WTC11 (cell line): ENCODE results near the gene SKP1. TPM values are rescaled to one million over a fixed set of nuclear protein-coding genes. Genes with fewer than 3 reads are reported as not detected.
A peak's percentile ranks its signal among the peaks of the same experiment; 100 is the strongest.

Experiments used
- ATAC-seq: fragments of 200-7000 bp; cut with Tn5 transposase; 2 replicates; pipeline ENCODE4 v1.10.0; 2021; ENCODE audit warnings: mild to moderate bottlenecking, moderate library complexity
- CTCF ChIA-PET: fragments of 300-600 bp; sonication (Branson Sonifier 250); formaldehyde crosslinking; loops from one replicate; lab custom pipeline; 2021; ENCODE audit warnings: antibody characterized with exemption; lab: Charles Lee
- POLR2A ChIA-PET: fragments of 350-600 bp; sonication (Branson Sonifier 250); formaldehyde crosslinking; loops from one replicate; lab custom pipeline; 2021; ENCODE audit warnings: antibody characterized with exemption; lab: Charles Lee
- DNase-seq: peaks from one replicate; pipeline ENCODE4 v3.0.0; 2021; ENCODE audit warnings: low spot score
- H3K27ac Mint-ChIP-seq: 2 replicates; pipeline ENCODE4 v1.8.0; 2021; ENCODE audit warnings: mixed read lengths
- H3K27me3 Mint-ChIP-seq: 2 replicates; pipeline ENCODE4 v1.8.0; 2021; ENCODE audit warnings: low read depth, mild to moderate bottlenecking, moderate library complexity, mixed read lengths
- H3K36me3 Mint-ChIP-seq: 2 replicates; pipeline ENCODE4 v1.8.0; 2021; ENCODE audit warnings: mixed read lengths
- H3K4me1 Mint-ChIP-seq: 2 replicates; pipeline ENCODE4 v1.8.0; 2022; ENCODE audit warnings: mixed read lengths
- H3K4me3 Mint-ChIP-seq: 2 replicates; pipeline ENCODE4 v1.8.0; 2021; ENCODE audit warnings: mild to moderate bottlenecking, moderate library complexity, mixed read lengths
- H3K9me3 Mint-ChIP-seq: 2 replicates; pipeline ENCODE4 v1.8.0; 2021; ENCODE audit warnings: mixed read lengths
- CREM ChIP-seq: sonication (generic); formaldehyde crosslinking; IDR thresholded peaks from 2 replicates; pipeline ENCODE4 v1.8.1; 2022; ENCODE audit warnings: mild to moderate bottlenecking, missing genetic modification reagents, moderate library complexity
- ESRRA ChIP-seq: sonication (generic); formaldehyde crosslinking; IDR thresholded peaks from 2 replicates; pipeline ENCODE4 v1.8.1; 2022; ENCODE audit warnings: mild to moderate bottlenecking, missing genetic modification reagents, borderline replicate concordance
- FOXK1 ChIP-seq: sonication (generic); formaldehyde crosslinking; IDR thresholded peaks from 2 replicates; pipeline ENCODE4 v1.8.0; 2022; ENCODE audit warnings: mild to moderate bottlenecking, moderate library complexity, missing genetic modification reagents
- FOXP1 ChIP-seq: sonication (generic); formaldehyde crosslinking; IDR thresholded peaks from 2 replicates; pipeline ENCODE4 v1.8.0; 2022; ENCODE audit warnings: missing genetic modification reagents, mild to moderate bottlenecking, moderate library complexity, borderline replicate concordance
- GTF2I ChIP-seq: fragments of 250-450 bp; sonication (Bioruptor Pico); conservative IDR thresholded peaks from 2 replicates; pipeline ENCODE4 v1.4.0; 2021; ENCODE audit warnings: mild to moderate bottlenecking
- NFYB ChIP-seq: sonication (generic); formaldehyde crosslinking; conservative IDR thresholded peaks from 2 replicates; pipeline ENCODE4 v1.8.0; 2022; ENCODE audit warnings: low read depth, missing genetic modification reagents
- RELA ChIP-seq: sonication (generic); formaldehyde crosslinking; IDR thresholded peaks from 2 replicates; pipeline ENCODE4 v1.8.1; 2022; ENCODE audit warnings: missing genetic modification reagents, mild to moderate bottlenecking, borderline replicate concordance
- SP1 ChIP-seq: sonication (generic); formaldehyde crosslinking; conservative IDR thresholded peaks from 2 replicates; pipeline ENCODE4 v1.8.1; 2022; ENCODE audit warnings: missing genetic modification reagents
- ZNF219 ChIP-seq: sonication (generic); formaldehyde crosslinking; IDR thresholded peaks from 2 replicates; pipeline ENCODE4 v1.8.0; 2023; ENCODE audit warnings: missing genetic modification reagents, mild to moderate bottlenecking, borderline replicate concordance
- ZNF232 ChIP-seq: sonication (generic); formaldehyde crosslinking; IDR thresholded peaks from 2 replicates; pipeline ENCODE4 v1.8.0; 2022; ENCODE audit warnings: mild to moderate bottlenecking, missing genetic modification reagents
- ZNF423 ChIP-seq: fragments of 250-450 bp; sonication (Bioruptor Pico); IDR thresholded peaks from 2 replicates; pipeline ENCODE4 v2.1.2; 2022; ENCODE audit warnings: mild to moderate bottlenecking, moderate library complexity
- total RNA-seq: library from RNA; stranded (reverse); gene quantifications from 3 replicates; pipeline ENCODE4 v1.2.3, GENCODE V29; 2021
- TF ChIP-seq, protein P1 (sequence below): sonication (generic); formaldehyde crosslinking; IDR thresholded peaks from 2 replicates; pipeline ENCODE4 v1.8.0; 2023; ENCODE audit warnings: mild to moderate bottlenecking, missing genetic modification reagents
- TF ChIP-seq, protein P2 (sequence below): sonication (generic); formaldehyde crosslinking; IDR thresholded peaks from 2 replicates; pipeline ENCODE4 v1.8.0; 2022; ENCODE audit warnings: mild to moderate bottlenecking, missing genetic modification reagents
- TF ChIP-seq, protein P3 (sequence below): sonication (generic); formaldehyde crosslinking; conservative IDR thresholded peaks from 2 replicates; pipeline ENCODE4 v1.8.1; 2022; ENCODE audit warnings: mild to moderate bottlenecking, missing genetic modification reagents
- TF ChIP-seq, protein P4 (sequence below): fragments of 250-450 bp; sonication (Bioruptor Pico); IDR thresholded peaks from 2 replicates; pipeline ENCODE4 v1.8.0; 2021; ENCODE audit warnings: mild to moderate bottlenecking
- TF ChIP-seq, protein P5 (sequence below): fragments of 250-450 bp; sonication (Bioruptor Pico); conservative IDR thresholded peaks from 2 replicates; pipeline ENCODE4 v1.9.0; 2021; ENCODE audit warnings: mild to moderate bottlenecking
- TF ChIP-seq, protein P6 (sequence below): sonication (generic); formaldehyde crosslinking; IDR thresholded peaks from 2 replicates; pipeline ENCODE4 v1.8.1; 2023; ENCODE audit warnings: mild to moderate bottlenecking, missing genetic modification reagents, moderate library complexity
- TF ChIP-seq, protein P7 (sequence below): sonication (generic); formaldehyde crosslinking; IDR thresholded peaks from 2 replicates; pipeline ENCODE4 v1.8.1; 2022; ENCODE audit warnings: low read depth, missing genetic modification reagents, borderline replicate concordance

The SKP1 gene
- total RNA-seq, 1 experiment from 2014 or later = 285 TPM

DNA sequence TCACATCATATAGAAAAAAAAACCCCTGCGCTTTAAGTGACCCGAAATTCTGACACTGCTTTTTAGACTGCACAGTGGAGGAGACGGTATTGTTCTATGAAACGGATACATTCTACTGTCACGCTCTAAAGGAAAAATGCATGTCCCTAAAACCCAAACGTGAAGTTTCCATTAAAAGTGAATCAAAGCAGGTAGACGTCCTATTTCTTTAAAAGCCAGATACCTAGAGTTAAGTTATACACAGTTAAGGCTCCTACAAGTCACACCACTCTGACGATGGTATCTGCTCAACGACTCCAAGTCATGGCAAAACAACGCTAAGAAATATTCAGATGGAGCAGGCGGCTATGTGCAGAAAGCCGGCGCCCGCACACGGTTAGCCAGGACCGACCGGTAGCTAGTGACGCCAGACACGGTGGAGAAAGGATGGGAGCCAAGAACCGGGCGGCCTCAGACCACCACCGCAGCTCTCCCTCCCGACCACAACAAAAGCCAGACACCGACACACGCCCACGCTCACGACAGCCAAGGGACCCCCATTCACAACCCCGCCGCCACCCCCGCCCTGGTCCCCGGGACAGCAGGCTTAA lies 734 bp downstream of the SKP1 start:
- POLR2A ChIA-PET = interaction anchor here (0.5 to 2.7 kb wide), 9 partner anchors 12 to 582 kb away, joined by 3 to 26 read pairs (median 3); partner anchors contain the start of genes DDX46 and PPP2CA
- peaks cover 26% of the 10 kb centered on the region for H3K36me3 Mint-ChIP-seq
- peak overlapping the region; percentile 93 for H3K4me3 Mint-ChIP-seq
- DNase-seq (no peak), ATAC-seq (peak; percentile 9)
- no peaks in the 10 kb centered on the region for H3K27me3 Mint-ChIP-seq
- H3K9me3 Mint-ChIP-seq = no peaks in the 10 kb centered on the region
- TF ChIP-seq, protein P1, sequence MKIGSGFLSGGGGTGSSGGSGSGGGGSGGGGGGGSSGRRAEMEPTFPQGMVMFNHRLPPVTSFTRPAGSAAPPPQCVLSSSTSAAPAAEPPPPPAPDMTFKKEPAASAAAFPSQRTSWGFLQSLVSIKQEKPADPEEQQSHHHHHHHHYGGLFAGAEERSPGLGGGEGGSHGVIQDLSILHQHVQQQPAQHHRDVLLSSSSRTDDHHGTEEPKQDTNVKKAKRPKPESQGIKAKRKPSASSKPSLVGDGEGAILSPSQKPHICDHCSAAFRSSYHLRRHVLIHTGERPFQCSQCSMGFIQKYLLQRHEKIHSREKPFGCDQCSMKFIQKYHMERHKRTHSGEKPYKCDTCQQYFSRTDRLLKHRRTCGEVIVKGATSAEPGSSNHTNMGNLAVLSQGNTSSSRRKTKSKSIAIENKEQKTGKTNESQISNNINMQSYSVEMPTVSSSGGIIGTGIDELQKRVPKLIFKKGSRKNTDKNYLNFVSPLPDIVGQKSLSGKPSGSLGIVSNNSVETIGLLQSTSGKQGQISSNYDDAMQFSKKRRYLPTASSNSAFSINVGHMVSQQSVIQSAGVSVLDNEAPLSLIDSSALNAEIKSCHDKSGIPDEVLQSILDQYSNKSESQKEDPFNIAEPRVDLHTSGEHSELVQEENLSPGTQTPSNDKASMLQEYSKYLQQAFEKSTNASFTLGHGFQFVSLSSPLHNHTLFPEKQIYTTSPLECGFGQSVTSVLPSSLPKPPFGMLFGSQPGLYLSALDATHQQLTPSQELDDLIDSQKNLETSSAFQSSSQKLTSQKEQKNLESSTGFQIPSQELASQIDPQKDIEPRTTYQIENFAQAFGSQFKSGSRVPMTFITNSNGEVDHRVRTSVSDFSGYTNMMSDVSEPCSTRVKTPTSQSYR (CRISPR knock-in tag) = no peak
- TF ChIP-seq, protein P2, sequence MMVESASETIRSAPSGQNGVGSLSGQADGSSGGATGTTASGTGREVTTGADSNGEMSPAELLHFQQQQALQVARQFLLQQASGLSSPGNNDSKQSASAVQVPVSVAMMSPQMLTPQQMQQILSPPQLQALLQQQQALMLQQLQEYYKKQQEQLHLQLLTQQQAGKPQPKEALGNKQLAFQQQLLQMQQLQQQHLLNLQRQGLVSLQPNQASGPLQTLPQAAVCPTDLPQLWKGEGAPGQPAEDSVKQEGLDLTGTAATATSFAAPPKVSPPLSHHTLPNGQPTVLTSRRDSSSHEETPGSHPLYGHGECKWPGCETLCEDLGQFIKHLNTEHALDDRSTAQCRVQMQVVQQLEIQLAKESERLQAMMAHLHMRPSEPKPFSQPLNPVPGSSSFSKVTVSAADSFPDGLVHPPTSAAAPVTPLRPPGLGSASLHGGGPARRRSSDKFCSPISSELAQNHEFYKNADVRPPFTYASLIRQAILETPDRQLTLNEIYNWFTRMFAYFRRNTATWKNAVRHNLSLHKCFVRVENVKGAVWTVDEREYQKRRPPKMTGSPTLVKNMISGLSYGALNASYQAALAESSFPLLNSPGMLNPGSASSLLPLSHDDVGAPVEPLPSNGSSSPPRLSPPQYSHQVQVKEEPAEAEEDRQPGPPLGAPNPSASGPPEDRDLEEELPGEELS = no peak
- TF ChIP-seq GTF2I (CRISPR knock-in tag) (no peak), CREM (CRISPR knock-in tag) (no peak), SP1 (CRISPR knock-in tag) (no peak), FOXP1 (CRISPR knock-in tag) (no peak), ZNF232 (CRISPR knock-in tag) (no peak), FOXK1 (CRISPR knock-in tag) (no peak), ZNF423 (CRISPR knock-in tag) (no peak), RELA (CRISPR knock-in tag) (no peak), ZNF219 (CRISPR knock-in tag) (no peak), ESRRA (CRISPR knock-in tag) (no peak), NFYB (CRISPR knock-in tag) (no peak)
- TF ChIP-seq, protein P3, sequence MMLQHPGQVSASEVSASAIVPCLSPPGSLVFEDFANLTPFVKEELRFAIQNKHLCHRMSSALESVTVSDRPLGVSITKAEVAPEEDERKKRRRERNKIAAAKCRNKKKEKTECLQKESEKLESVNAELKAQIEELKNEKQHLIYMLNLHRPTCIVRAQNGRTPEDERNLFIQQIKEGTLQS = no peak
- TF ChIP-seq, protein P4, sequence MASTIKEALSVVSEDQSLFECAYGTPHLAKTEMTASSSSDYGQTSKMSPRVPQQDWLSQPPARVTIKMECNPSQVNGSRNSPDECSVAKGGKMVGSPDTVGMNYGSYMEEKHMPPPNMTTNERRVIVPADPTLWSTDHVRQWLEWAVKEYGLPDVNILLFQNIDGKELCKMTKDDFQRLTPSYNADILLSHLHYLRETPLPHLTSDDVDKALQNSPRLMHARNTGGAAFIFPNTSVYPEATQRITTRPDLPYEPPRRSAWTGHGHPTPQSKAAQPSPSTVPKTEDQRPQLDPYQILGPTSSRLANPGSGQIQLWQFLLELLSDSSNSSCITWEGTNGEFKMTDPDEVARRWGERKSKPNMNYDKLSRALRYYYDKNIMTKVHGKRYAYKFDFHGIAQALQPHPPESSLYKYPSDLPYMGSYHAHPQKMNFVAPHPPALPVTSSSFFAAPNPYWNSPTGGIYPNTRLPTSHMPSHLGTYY (CRISPR knock-in tag) = no peak
- TF ChIP-seq, protein P5, sequence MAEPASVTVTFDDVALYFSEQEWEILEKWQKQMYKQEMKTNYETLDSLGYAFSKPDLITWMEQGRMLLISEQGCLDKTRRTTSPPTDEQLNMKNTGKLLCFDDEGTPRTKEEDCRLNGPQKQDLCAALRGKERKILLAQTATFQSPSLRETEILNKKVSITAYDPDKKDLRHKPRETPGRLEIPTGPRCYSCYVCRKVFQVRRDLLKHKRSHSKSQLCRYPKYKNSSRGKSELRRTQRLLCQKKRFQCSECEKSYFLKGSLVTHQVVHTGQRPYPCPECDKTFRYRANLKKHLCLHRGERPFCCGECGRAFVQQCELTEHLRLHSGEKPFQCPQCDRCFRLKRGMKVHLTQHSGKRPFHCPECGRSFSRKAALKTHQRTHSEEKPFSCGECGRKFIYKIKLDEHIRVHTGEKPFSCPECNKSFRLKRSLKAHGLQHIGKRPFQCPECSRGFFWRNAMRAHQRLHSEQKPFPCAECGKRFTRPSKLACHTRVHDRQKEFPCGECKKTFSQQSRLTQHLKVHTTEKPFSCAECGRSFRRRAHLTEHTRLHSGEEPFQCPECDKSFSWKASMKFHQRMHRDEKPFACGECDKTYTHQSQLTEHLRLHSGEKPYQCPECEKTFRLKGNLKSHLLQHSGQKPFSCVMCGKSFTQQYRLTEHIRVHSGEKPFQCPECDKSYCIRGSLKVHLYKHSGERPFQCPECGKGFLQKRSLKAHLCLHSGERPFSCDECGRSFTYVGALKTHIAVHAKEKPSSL (CRISPR knock-in tag) = no peak
- TF ChIP-seq, protein P6, sequence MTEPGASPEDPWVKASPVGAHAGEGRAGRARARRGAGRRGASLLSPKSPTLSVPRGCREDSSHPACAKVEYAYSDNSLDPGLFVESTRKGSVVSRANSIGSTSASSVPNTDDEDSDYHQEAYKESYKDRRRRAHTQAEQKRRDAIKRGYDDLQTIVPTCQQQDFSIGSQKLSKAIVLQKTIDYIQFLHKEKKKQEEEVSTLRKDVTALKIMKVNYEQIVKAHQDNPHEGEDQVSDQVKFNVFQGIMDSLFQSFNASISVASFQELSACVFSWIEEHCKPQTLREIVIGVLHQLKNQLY (CRISPR knock-in tag) = no peak
- TF ChIP-seq, protein P7, sequence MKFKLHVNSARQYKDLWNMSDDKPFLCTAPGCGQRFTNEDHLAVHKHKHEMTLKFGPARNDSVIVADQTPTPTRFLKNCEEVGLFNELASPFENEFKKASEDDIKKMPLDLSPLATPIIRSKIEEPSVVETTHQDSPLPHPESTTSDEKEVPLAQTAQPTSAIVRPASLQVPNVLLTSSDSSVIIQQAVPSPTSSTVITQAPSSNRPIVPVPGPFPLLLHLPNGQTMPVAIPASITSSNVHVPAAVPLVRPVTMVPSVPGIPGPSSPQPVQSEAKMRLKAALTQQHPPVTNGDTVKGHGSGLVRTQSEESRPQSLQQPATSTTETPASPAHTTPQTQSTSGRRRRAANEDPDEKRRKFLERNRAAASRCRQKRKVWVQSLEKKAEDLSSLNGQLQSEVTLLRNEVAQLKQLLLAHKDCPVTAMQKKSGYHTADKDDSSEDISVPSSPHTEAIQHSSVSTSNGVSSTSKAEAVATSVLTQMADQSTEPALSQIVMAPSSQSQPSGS (CRISPR knock-in tag) = no peak
- CTCF ChIA-PET = interaction anchor here (0.9 to 1.2 kb wide), 3 partner anchors 36 to 137 kb away, joined by 3 to 4 read pairs (median 3); no protein-coding TSS in a partner anchor
- peaks cover 15% of the 10 kb centered on the region for H3K4me1 Mint-ChIP-seq
- H3K27ac Mint-ChIP-seq = peak overlapping the region; percentile 94
